ENCODE results near the gene TMPRSS11E.
"Not testable (repeated sequence)": the region's sequence is repeated elsewhere in the genome, so short reads cannot be mapped to it uniquely, and the experiment has no call there.

TMPRSS11E gene, protein sequence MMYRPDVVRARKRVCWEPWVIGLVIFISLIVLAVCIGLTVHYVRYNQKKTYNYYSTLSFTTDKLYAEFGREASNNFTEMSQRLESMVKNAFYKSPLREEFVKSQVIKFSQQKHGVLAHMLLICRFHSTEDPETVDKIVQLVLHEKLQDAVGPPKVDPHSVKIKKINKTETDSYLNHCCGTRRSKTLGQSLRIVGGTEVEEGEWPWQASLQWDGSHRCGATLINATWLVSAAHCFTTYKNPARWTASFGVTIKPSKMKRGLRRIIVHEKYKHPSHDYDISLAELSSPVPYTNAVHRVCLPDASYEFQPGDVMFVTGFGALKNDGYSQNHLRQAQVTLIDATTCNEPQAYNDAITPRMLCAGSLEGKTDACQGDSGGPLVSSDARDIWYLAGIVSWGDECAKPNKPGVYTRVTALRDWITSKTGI

DNA sequence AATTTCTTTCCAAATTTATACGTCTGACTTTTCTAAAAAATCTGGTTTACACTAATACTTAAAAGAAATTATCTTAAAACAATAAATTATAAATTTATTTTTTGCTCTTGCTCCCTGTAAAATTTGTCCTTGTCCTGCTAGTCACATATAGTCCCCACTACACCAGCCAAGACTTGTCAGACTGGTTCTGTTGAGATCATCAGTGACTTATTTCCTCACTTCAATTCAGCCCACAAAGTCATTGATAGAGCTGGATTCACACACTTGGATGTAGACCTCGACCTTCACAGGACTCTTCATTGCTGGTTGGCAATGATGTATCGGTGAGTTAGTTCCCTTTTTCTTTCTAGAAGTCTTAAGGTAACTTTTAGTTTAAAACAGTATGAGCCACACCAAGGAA is at the start of gene TMPRSS11E:
Gene TMPRSS11E (plus strand): TSS at position 263 of the 400 bp plus-strand sequence. CDS start 50 bp downstream, at position 313.
- DNase-seq: no peak

DNA sequence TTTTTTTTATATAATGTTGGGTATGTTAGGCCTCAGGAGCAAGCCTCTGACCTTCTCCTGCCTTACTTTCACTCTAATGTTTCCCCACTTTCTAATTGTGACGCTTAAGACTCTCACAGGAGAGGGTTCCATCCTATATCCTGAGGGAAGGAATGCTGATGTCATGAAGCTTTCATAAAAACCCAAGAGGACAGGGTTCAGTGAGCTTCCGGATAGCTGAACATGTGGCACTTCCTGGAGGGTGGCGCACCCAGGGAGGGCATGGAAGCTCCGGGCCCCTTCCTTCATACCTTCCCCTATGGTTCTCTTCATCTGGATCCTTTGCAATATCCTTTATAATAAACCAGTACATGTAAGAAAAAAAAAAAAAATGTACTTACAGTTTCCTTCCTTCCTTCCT is 48.0 kb upstream of the TMPRSS11E start:
- no peak for DNase-seq

DNA sequence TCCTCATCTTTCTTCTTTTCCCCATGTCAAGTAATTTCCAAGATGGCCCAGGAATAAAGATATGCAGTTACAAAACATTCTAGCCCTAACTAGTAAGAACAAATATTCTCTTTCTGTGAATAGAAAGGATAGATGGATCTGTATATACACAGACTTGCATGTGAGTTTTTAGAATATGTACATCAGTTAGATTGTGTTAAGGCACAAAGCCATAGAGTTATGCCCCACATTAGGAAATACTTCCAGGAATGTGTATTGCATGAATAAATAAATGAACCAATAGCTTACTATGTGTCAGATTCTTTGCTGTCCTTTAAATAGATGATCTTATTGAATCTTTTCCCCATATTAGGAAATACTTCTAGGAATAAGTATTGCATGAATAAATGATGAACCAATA is 46.0 kb upstream of the TMPRSS11E start:
- DNase-seq: no peak

DNA sequence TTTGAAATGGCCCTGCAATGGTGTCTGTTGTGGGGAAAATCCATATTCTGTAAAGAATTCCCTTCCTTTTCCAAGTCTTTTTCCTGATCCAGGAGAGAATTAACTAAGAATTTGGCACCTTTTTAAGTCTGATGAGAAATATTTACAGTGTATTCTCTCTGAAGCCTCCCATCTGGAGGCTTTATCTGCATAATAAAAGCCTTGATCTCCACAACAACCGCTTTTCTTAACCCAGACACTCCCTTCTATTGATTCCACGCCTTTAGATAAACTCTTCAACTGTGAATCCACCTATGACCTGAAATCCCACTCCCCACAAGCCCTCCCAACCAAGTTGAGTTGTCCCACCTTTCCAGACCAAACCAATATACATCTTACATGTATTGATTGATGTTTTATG is 43.1 kb upstream of the TMPRSS11E start:
- DNase-seq: no peak

DNA sequence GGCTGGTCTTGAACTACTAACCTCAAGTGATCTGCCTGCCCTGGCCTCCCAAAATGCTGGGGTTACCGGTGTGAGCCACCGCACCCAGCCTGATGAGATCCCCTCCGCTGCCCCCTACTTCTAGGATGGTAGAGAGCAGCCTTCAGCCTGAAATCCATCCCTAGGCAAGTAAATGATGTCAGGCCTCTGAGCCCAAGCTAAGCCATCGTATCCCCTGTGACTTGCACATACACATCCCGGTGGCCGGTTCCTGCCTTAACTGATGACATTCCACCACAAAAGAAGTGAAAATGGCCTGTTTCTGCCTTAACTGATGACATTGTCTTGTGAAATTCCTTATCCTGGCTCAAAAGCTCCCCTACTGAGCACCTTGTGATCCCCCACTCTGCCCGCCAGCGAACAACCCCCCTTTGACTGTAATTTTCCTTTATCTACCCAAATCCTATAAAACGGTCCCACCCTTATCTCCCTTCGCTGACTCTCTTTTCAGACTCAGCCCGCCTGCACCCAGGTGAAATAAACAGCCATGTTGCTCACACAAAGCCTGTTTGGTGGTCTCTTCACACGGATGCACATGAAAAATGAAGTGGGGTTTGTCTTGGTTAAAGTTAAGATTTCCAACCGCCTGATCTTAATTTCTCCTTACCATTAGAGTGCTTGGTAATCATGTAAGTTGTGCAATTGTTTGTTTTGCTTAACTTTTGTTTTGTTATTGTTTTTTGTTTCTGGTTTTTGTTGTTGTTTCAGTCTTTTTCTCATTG is 41.4 kb upstream of the TMPRSS11E start:
- DNase-seq: not testable (repeated sequence)

DNA sequence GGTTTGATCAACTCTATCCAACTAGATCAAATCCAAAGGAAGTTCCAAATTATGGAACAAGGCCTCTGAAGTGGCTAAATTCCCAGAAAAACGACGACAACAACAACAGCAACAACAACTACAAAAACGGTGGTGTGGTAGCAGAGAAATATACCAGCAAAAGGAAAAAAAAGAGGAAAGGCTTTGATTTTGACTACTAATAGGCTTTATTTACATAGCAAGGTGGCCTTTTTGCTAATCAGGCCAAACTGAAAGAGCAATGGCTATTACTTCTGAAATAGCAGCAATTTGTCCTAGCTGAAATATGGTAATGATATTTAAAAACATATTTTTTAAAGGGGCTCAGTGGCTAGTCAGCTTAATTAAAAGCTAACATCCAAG is 40.8 kb upstream of the TMPRSS11E start:
- no peak for DNase-seq

DNA sequence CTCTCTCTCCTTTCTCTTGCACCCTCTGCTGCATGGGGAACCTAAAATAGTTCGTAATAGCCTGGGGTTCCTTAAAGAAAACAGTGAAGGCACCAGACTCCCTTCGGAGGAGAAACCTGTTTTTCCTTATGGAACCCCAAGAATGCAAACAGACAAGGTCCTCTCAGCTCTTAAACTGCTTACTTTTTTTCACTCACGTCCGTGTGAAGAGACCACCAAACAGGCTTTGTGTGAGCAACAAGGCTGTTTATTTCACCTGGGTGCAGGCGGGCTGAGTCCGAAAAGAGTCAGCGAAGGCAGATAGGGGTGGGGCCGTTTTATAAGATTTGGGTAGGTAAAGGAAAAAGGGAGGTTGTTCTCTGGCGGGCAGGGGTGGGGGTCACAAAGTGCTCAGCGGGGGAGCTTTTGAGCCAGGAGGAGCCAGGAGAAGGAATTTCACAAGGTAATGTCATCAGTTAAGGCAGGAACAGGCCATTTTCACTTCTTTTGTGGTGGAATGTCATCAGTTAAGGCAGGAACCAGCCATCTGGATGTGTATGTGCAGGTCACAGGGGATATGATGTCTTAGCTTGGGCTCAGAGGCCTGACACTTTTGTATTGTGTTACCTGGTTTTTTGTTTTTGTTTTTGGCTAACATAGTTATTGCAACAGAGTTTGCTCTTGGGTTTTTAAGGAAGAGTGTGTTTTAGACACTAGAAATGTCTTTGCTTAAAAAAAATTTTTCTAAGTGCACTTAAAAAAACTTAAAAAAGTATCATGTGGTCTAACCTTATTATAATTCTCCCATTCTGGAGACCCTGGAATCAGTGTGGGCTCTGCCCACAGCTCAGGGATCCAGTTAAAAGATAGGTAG is 40.0 kb upstream of the TMPRSS11E start:
- DNase-seq: not testable (repeated sequence)

DNA sequence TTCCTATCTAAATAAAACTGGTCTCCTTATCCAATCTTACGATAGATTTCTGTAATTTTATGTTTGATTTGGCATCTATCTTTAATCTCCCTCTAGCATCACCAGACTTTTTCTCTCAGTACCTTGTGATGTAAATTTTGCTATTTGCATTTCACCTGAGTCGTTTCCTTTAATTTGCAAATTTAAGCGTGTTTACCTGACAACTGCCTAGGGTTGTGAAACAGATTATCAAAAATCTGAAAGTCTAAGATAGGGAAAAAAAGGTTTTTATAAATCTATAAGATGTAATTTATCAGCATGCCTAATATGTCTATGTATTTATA is 39.4 kb upstream of the TMPRSS11E start:
- no peak for DNase-seq

DNA sequence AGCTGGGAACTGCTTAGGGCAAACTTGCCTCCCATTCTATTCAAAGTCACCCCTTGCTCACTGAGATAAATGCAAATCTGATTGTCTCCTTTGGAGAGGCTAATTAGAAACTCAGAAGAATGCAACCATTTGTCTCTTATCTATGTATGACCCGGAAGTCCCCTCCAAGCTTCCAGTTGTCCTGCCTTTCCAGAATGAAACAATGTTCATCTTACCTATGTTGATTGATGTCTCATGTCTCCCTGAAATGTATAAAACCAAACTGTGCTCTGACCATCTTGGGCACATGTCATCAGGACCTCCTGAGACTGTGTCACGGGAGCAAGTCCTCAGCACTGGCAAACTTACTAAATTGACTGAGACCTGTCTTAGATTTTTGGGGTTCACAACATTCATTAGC is 37.1 kb upstream of the TMPRSS11E start:
- DNase-seq: no peak

DNA sequence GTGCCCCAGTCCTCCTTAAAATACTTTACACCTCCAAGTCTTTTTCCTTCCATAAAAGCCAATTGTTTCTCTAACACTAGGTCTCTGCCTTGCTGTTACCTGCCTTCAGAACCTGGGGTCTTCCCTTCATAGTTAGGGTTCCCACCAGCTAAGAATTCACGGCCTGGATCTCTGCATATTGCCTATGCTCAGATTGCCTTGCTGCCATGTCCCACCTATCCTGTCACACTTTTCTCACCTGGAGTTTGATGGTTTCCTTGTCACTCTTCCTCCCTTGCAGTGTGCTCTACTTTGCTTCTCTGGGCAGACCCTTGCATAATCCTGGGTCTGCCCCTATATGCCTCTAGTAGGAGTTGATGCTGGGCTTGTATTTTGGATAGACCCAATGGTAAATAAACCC is 36.6 kb upstream of the TMPRSS11E start:
- DNase-seq: no peak

DNA sequence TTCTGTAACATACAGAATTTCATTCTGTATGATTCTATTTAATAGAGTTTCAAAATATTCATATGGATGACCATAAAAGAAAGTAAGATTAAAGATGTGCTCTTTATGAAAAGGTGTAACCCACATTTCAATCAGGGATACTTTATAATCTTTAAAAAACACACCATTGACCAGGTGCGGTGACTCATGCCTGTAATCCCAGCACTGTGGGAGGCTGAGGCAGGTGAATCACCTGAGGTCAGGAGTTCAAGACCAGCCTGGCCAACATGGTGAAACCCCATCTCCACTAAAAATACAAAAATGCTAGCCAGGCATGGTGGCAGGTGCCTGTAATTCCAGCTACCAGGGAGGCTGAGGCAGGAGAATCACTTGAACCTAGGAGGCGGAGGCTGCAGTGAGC is 35.2 kb upstream of the TMPRSS11E start:
- not testable (repeated sequence) for DNase-seq

DNA sequence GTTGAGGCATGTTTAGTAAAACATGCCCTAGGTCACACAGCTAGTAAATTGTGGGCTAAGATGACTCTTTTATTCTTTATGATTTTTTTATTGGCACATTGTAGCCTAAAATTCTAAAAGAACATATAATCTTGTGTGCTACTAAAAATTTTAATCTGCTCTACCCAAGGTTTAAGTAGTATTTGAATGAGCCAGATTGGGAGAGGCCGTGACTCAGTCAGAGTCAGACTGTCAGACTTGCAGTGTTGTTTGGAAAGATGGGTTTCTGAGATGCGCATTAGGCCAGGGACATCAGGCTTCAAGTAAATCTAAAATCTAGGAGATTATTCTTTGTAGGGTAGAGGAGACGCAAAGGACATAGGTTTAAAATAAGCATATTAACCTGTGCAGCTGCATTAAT is 30.7 kb upstream of the TMPRSS11E start:
- DNase-seq: no peak

DNA sequence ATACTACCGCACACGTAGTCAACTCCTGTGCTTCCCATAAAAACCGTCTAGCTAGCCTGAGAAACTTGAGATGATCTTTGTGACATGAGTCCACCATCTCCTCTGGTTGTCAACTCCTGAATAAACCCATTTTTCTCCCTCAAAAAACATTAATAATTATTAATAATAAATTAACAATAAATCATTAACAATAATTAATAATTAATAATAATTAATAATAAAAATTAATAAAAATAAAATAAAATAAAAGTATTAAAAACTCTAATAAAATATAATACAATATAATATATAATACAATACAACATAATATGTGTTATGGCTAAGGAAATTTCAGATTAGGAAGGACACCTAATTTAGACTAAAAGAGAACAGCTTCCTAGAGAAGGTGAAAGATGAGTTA is 20.7 kb upstream of the TMPRSS11E start:
- DNase-seq: no peak

DNA sequence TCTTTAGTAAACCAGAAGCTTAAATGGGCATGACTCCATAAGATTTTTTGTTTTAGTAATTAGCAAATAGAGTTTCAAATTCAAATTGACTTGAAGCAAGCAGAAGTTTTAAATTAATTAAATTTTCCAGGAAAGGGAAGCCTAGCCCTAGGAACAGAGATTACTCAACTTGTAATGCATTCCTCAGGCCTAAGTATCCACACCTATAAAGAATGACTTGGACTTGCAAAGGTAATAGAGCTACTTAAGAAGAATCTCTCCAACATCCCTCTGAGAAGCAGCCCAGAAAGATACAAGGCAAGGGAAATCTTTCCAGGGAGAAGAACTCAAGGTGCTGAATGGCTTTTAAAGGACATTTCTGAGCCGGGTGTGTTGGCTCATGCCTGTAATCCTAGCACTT is 16.9 kb upstream of the TMPRSS11E start:
- no peak for DNase-seq

DNA sequence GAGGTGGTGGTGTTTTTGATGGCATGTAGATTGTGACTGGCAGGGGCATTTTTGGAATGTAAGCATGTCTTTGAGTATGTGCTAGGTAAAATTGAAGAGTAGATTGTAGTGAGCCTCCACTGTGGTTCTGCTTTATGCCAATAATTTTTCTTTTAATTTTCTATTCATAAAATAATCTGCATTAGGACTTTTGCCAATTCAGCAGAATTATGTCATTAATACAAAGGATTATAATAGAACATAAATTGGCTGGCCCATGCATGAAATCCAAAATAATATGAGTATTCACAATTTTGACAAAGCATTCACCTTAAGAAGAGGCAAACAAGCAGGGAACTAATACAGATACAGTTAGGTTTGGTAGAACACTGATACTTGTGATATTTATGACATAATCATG is 14.9 kb upstream of the TMPRSS11E start:
- DNase-seq: no peak

DNA sequence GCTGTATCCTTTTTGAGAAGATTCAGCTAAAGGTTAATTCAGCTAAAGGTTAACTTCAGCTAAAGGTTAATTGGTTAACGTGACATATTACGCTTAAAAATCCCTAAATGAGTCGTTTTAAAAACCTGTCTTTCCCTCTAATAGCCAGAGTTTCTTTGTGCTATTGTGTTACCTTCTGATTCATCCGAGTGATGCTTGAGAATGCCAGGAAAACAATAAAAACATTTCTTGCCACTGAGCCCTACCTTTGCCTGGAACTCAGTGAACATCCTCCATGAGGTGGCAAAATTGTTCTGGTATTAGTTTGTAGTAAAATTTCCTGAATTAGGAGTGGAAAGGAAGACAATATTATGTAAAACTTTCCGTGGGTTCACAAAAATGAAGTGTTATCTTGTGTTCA is 13.7 kb upstream of the TMPRSS11E start:
- no peak for DNase-seq

DNA sequence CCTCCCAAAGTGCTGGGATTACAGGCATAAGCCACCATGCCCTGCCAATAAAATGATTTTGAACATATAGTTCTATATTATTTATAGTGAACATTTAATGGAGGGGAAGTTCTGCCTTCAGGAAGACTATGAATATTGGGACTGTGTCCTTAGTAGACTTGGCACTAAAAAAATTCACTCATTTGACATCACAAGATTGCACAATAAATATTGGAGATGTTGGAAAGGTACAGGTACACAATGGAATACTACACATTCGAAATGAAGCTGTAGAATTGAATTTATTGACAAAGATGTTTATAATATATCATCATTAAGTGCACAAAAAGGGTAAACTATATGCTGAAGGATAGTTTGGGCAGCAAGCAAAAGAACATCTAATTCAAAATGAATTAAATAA is 13.0 kb upstream of the TMPRSS11E start:
- no peak for DNase-seq

DNA sequence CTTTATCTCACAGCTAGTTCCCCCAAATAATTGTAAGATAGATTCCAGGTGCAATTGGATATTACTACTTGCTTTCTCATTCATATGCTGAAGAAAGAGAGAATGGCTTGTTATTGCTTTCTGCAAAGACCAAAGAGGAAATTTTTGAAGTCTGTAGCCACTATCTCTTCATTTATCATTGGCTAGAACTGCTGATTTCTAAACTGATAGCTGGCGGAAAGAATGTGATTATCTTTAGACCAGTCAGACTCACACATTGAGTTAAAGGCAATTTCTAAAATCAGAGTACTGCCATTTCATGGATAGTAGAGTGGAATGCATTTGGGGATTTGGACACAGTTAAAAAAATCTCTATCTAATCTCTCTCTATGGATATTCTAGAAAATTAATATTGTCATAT is 12.4 kb upstream of the TMPRSS11E start:
- no peak for DNase-seq

DNA sequence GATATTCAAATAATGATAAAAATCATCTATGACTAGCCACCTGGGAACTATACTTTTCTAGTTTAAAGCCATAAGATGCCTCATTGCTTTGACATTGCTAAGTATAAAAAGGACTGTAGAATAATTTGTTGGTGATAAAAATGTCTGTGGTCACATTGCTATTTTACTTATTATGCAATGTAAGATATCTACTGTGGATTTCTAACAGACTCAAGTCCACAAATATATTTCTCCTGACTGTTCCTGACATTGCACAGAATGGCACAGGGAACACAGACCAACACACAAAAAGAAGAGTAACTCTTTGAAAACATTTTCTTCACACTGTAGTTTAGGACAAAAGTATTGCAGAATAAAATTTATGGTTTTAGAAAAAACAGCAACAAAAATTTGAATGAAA is 2.2 kb upstream of the TMPRSS11E start:
- DNase-seq: no peak

DNA sequence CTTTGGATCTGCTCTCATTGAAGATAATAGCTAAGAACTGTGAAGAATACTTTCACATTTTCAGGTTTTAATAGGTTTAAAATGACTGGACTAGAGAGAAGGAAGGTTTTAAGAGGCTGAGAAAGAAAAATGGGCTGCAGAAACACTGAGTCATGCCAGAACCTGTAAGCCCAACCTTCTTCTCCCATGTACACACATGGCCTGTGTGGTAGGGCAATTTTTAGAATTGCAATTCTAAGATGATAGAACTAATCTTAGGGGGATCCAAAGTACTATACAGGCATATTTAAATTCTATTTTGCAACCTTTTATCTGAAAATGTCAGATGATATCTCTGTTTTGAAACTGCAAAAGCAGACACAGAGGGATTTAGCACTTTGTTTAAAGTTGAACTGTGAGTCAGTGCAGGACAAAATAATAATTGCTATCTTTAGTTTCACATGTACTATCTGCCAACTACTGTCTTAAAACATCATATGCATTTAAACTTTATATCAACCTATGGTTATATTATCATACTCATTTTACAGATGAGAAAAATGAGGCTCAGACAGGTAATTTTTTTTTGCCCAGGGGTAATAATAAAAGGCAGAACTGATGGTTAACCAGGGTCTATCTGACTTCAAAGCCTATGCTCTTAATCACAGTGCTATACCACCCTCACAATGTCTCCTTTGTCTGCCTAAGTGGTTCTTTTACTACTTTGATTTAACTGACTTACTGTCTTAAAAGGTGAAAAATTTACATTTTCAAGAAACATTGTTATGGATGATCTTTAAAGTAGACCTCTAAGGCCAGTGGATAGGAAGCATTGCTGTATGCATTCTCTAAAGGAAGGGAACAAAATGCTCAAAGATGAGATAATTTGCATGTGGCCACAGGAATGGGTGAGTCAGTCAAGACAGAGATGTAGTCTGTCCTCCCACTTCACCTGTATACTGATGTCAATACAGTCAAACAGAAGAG is 4.3 kb downstream of the TMPRSS11E start:
- DNase-seq: no peak

DNA sequence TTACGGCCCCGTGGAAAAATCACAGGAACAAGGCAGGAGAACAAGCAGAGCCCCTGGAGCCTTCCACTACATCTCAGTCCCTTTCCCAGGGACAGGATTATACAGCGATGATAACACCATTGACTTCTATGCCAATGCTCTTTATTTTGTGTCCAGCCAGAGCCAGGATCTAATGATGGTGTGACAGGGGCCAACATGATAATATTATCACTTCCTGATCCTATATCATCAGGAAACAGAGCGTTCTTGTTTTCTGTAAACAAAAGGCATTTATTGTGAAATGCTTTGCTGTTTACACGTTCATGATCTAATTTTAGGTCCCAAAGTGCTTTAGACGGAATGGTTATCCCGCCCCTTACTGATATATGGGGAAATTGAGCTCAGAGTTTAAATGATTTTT is 12.8 kb downstream of the TMPRSS11E start:
- DNase-seq: no peak

DNA sequence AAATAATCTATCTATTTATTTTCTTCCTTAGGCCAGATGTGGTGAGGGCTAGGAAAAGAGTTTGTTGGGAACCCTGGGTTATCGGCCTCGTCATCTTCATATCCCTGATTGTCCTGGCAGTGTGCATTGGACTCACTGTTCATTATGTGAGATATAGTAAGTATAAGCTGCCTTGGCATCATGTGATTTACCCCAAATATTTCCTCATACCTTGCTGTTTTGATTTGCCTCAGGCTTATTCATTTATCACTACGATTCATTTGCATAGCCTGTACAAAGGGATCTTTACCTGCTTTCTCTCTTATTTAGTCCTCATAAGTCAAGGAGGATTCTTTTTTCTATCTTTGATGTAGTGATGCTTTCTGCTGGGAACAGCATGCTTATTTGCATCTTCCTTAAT is 14.5 kb downstream of the TMPRSS11E start:
- DNase-seq: no peak

All from left hindlimb (tissue), 1 donor.